Measurements from ENCODE around the gene CCDC73. TPM values are rescaled to one million over a fixed set of nuclear protein-coding genes. Genes with fewer than 3 reads are reported as not detected.
"Not testable (repeated sequence)": the region's sequence is repeated elsewhere in the genome, so short reads cannot be mapped to it uniquely, and the experiment has no call there.

CCDC73 gene
- polyA plus RNA-seq, 1 of the 3 experiments (the other 2 are of a cell fraction), result not detected

DNA sequence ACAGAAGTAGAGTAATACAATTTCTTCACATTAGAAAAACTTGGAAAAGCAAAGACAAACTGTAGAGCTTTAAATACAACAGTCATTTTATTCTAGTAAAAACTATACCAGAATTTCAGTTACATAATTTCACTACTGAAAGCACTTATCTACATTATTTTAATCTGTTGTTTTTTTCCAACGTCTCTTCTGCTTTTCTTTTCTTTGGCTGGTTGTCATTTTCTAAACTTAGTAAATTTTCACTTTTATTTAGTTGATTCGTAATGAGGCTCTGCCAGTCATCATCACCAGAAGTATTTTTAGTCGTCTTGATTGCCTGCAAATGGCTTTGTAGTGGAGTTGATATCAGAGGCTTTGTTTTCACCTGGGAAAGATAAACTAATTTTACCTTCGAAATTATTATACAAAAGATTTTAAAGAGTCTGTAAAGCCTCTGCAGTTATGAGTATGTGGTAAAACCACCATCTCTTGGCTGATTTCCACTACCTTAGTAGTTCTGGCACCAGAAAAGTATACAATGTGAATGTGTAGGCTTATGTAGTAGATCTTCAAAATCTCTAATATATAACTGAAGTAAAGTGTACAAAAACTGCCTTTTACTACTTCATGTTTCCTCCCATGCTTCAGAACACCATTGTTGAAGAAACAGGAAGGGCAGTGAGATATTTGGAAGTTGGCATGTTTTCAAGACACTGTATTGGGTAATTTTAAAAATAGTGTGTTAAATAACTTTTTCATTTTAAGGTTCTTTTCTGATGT lies 191.6 kb downstream of the CCDC73 start:
- no peak overlapping the region; a peak in 1 of 4 replicates for H3K27ac ChIP-seq (ENCODE audit: low read depth in 2 of 2, low read length in 1 of 2)
- CTCF ChIA-PET, result no interaction called here
- no peaks in the 10 kb centered on the region for H3K27me3 ChIP-seq (ENCODE audit: insufficient read depth)
- H3K79me2 ChIP-seq (ENCODE audit: insufficient read depth), result peaks cover 7% of the 10 kb centered on the region; the same call in 1 of the 2 replicates
- no peaks in the 10 kb centered on the region for H3K9me3 ChIP-seq
- POLR2A ChIA-PET, result no interaction called here
- peaks cover 42% of the 10 kb centered on the region for H3F3A ChIP-seq (replicated peaks; ENCODE audit: insufficient read depth)
- peaks cover 0 to 1% of the 10 kb centered on the region in 2 experiments; a peak in 2 of 4 replicates for H3K4me1 ChIP-seq (ENCODE audit: control insufficient read depth in 1 of 2, insufficient read depth in 2 of 2, low read depth in 1 of 2, low read length in 1 of 2)
- H3K36me3 ChIP-seq (replicated peaks in 1 of 2; ENCODE audit: control insufficient read depth in 1 of 2, insufficient read depth in 2 of 2, low read length in 1 of 2), result peaks cover 82 to 88% of the 10 kb centered on the region in 2 experiments
- no peaks in the 10 kb centered on the region for H3K9me2 ChIP-seq
- TF ChIP-seq, protein P1, sequence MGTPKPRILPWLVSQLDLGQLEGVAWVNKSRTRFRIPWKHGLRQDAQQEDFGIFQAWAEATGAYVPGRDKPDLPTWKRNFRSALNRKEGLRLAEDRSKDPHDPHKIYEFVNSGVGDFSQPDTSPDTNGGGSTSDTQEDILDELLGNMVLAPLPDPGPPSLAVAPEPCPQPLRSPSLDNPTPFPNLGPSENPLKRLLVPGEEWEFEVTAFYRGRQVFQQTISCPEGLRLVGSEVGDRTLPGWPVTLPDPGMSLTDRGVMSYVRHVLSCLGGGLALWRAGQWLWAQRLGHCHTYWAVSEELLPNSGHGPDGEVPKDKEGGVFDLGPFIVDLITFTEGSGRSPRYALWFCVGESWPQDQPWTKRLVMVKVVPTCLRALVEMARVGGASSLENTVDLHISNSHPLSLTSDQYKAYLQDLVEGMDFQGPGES (IDR thresholded peaks at IDR 0.05; ENCODE audit: low read depth, low read length), result no peak
- TF ChIP-seq NFIC (IDR thresholded peaks at IDR 0.05; ENCODE audit: borderline replicate concordance), result peak; percentile 15; the same call in 1 of the 2 replicates
- 83% methylated on average over 4 of the region's 4 CpGs for WGBS (ENCODE audit: low lambda C conversion rate)
- H4K20me1 ChIP-seq (ENCODE audit: insufficient read depth), result no peaks in the 10 kb centered on the region
- no peak overlapping the region for H2AFZ ChIP-seq (ENCODE audit: low read depth)
- H3K4me3 ChIP-seq (ENCODE audit: low read depth in 2 of 2, low read length in 1 of 2), result no peak overlapping the region
- H3K4me2 ChIP-seq, result no peak overlapping the region
- H3K9ac ChIP-seq, result no peak overlapping the region
- DNase-seq, result no peak

DNA sequence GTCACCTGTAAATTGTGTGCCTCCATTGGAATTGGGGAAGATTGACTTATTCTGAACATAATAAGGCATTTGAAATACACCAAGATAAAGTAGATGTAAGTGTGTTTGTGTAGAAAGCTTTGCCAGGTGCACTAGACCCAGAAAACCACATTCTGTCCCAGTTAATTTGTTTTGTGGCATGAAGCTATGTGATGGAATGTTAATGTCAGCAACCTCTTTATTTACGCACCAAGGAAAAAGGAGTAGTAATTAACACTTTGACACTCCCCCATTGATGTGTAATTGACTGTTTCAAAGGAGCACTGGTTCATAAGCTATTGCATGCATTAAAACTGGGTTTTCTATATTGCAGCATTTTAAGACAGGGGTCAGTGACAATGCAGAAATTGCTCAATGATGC lies 196.5 kb downstream of the CCDC73 start:
- no peak for DNase-seq

DNA sequence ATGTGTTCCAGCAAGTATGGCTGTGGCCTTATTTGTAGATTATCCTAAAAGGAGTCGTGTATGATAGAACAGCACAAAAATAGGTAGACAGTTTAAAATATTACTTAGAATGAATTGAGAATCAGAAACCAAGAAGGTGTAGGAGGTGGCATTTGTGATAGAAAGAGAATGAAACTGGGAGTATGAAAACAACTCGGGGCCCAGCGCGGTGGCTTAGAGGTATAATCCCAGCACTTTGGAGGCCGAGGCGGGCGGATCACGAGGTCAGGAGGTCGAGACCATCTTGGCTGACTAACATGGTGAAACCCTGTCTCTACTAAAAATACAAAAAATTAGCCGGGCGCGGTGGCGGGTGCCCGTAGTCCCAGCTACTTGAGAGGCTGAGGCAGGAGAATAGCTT lies 198.3 kb downstream of the CCDC73 start:
- peaks cover 34% of the 10 kb centered on the region for H3F3A ChIP-seq (replicated peaks; ENCODE audit: insufficient read depth)
- H3K9ac ChIP-seq; POLR2A ChIA-PET; H4K20me1 ChIP-seq (ENCODE audit: insufficient read depth); CTCF ChIA-PET; H2AFZ ChIP-seq (ENCODE audit: low read depth); DNase-seq; H3K27me3 ChIP-seq (ENCODE audit: insufficient read depth); H3K9me3 ChIP-seq; H3K4me1 ChIP-seq (ENCODE audit: control insufficient read depth in 1 of 2, insufficient read depth in 2 of 2, low read depth in 1 of 2, low read length in 1 of 2); H3K4me2 ChIP-seq; H3K9me2 ChIP-seq; H3K4me3 ChIP-seq (ENCODE audit: low read depth in 2 of 2, low read length in 1 of 2); H3K27ac ChIP-seq (ENCODE audit: low read depth in 2 of 2, low read length in 1 of 2): not testable (repeated sequence)
- H3K36me3 ChIP-seq (replicated peaks in 1 of 2; ENCODE audit: control insufficient read depth in 1 of 2, insufficient read depth in 2 of 2, low read length in 1 of 2), result peaks cover 94 to 95% of the 10 kb centered on the region in 2 experiments
- peaks cover 39% of the 10 kb centered on the region; the same call in 1 of the 2 replicates for H3K79me2 ChIP-seq (ENCODE audit: insufficient read depth)
- 97% methylated on average over 14 of the region's 14 CpGs for WGBS (ENCODE audit: low lambda C conversion rate)

More for the DNA sequence above, 196.5 kb downstream of the CCDC73 start:
- peaks cover 25% of the 10 kb centered on the region; the same call in 1 of the 2 replicates for H3K79me2 ChIP-seq (ENCODE audit: insufficient read depth)
- no peak overlapping the region for H2AFZ ChIP-seq (ENCODE audit: low read depth)
- H3K9me2 ChIP-seq, result no peaks in the 10 kb centered on the region
- no peak for TF ChIP-seq NFIC (IDR thresholded peaks at IDR 0.05; ENCODE audit: borderline replicate concordance)
- no peak for TF ChIP-seq EP300 (IDR thresholded peaks at IDR 0.05; ENCODE audit: borderline replicate concordance in 1 of 2, low read depth in 1 of 2, low read length in 1 of 2)
- TF ChIP-seq, protein P2, sequence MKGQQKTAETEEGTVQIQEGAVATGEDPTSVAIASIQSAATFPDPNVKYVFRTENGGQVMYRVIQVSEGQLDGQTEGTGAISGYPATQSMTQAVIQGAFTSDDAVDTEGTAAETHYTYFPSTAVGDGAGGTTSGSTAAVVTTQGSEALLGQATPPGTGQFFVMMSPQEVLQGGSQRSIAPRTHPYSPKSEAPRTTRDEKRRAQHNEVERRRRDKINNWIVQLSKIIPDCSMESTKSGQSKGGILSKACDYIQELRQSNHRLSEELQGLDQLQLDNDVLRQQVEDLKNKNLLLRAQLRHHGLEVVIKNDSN (IDR thresholded peaks at IDR 0.05; ENCODE audit: borderline replicate concordance, low read depth), result no peak
- TF ChIP-seq, protein P3, sequence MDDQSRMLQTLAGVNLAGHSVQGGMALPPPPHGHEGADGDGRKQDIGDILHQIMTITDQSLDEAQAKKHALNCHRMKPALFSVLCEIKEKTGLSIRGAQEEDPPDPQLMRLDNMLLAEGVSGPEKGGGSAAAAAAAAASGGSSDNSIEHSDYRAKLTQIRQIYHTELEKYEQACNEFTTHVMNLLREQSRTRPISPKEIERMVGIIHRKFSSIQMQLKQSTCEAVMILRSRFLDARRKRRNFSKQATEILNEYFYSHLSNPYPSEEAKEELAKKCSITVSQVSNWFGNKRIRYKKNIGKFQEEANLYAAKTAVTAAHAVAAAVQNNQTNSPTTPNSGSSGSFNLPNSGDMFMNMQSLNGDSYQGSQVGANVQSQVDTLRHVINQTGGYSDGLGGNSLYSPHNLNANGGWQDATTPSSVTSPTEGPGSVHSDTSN (IDR thresholded peaks at IDR 0.05), result no peak
- no peak for TF ChIP-seq CHD2 (IDR thresholded peaks at IDR 0.05; ENCODE audit: low read length, partially characterized antibody)
- TF ChIP-seq RXRA (IDR thresholded peaks at IDR 0.05; ENCODE audit: borderline replicate concordance, low read depth), result no peak
- TF ChIP-seq, protein P4, sequence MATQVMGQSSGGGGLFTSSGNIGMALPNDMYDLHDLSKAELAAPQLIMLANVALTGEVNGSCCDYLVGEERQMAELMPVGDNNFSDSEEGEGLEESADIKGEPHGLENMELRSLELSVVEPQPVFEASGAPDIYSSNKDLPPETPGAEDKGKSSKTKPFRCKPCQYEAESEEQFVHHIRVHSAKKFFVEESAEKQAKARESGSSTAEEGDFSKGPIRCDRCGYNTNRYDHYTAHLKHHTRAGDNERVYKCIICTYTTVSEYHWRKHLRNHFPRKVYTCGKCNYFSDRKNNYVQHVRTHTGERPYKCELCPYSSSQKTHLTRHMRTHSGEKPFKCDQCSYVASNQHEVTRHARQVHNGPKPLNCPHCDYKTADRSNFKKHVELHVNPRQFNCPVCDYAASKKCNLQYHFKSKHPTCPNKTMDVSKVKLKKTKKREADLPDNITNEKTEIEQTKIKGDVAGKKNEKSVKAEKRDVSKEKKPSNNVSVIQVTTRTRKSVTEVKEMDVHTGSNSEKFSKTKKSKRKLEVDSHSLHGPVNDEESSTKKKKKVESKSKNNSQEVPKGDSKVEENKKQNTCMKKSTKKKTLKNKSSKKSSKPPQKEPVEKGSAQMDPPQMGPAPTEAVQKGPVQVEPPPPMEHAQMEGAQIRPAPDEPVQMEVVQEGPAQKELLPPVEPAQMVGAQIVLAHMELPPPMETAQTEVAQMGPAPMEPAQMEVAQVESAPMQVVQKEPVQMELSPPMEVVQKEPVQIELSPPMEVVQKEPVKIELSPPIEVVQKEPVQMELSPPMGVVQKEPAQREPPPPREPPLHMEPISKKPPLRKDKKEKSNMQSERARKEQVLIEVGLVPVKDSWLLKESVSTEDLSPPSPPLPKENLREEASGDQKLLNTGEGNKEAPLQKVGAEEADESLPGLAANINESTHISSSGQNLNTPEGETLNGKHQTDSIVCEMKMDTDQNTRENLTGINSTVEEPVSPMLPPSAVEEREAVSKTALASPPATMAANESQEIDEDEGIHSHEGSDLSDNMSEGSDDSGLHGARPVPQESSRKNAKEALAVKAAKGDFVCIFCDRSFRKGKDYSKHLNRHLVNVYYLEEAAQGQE (IDR thresholded peaks at IDR 0.05; ENCODE audit: low read depth, low read length), result no peak
- no peak for TF ChIP-seq RCOR1 (IDR thresholded peaks at IDR 0.05; ENCODE audit: low read length)
- TF ChIP-seq ELF1 (IDR thresholded peaks at IDR 0.05), result no peak
- TF ChIP-seq EZH2phosphoT487 (IDR thresholded peaks at IDR 0.05; ENCODE audit: borderline replicate concordance, low read depth), result no peak
- no peak for TF ChIP-seq GABPA (IDR thresholded peaks at IDR 0.05; ENCODE audit: low read depth)
- TF ChIP-seq YY1 (IDR thresholded peaks at IDR 0.05; ENCODE audit: low read depth), result no peak
- no peak overlapping the region for H3K4me2 ChIP-seq
- CTCF ChIA-PET, result interaction anchor here (1.6 to 2.0 kb wide), 2 partner anchors 11 to 13 kb away, joined by 3 to 5 read pairs; no protein-coding TSS in a partner anchor
- H3F3A ChIP-seq (replicated peaks; ENCODE audit: insufficient read depth), result peaks cover 49% of the 10 kb centered on the region
- no peak overlapping the region for H3K27ac ChIP-seq (ENCODE audit: low read depth in 2 of 2, low read length in 1 of 2)
- no peaks in the 10 kb centered on the region for H4K20me1 ChIP-seq (ENCODE audit: insufficient read depth)
- H3K9ac ChIP-seq, result no peak overlapping the region
- H3K9me3 ChIP-seq, result no peaks in the 10 kb centered on the region
- peaks cover 0 to 9% of the 10 kb centered on the region in 2 experiments; a peak in 2 of 4 replicates for H3K4me1 ChIP-seq (ENCODE audit: control insufficient read depth in 1 of 2, insufficient read depth in 2 of 2, low read depth in 1 of 2, low read length in 1 of 2)
- no peak overlapping the region for H3K4me3 ChIP-seq (ENCODE audit: low read depth in 2 of 2, low read length in 1 of 2)
- POLR2A ChIA-PET, result no interaction called here
- 89% methylated on average over 1 of the region's 1 CpG for WGBS (ENCODE audit: low lambda C conversion rate)
- H3K27me3 ChIP-seq (ENCODE audit: insufficient read depth), result no peaks in the 10 kb centered on the region
- peaks cover 95 to 96% of the 10 kb centered on the region in 2 experiments for H3K36me3 ChIP-seq (replicated peaks in 1 of 2; ENCODE audit: control insufficient read depth in 1 of 2, insufficient read depth in 2 of 2, low read length in 1 of 2)

Data from SK-N-SH (cell line).